ENCODE data around the gene SMURF2. TPM values are rescaled to one million over a fixed set of nuclear protein-coding genes. Genes with fewer than 3 reads are reported as not detected.
"Not testable (repeated sequence)": the region's sequence is repeated elsewhere in the genome, so short reads cannot be mapped to it uniquely, and the experiment has no call there.

The SMURF2 gene
- total RNA-seq, 4 donors from 2014 or later: 18.4 to 92.0 (median 37.3) TPM

DNA sequence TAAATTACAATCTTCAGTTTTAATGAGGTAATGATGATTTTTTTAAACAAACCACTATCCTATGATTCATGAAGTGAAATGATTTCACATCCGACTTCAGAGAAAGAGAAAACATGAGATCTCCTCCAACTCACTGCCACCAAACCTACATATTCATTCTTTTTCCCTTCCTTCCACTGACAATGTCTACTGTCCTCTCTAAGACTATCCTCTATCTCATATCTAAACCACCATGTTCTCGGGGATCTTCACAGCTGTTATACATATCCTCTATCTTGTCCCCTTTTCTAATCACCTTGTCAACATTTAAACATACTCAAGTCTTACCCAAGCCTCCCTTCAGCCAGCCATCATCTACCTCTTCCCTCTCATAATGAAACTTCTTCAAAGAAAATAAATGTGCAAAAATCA, 53.5 kb downstream of the SMURF2 start:
- DNase-seq: no peak
- intact Hi-C loops (cut with DNase I; ENCODE audit: low total_unique reads): no loop called here
- Histone ChIP-seq H3K9me3 (no peaks in the 10 kb centered on the region), H3K27ac (no peak overlapping the region), H3K36me3 (no peaks in the 10 kb centered on the region), H3K4me3 (no peak overlapping the region), H3K27me3 (no peaks in the 10 kb centered on the region), H3K4me1 (no peaks in the 10 kb centered on the region)
- TF ChIP-seq POLR2A (IDR thresholded peaks at IDR 0.05) (no peak), CTCF (IDR thresholded peaks at IDR 0.05) (no peak)

- H3K4me3 ChIP-seq: no peak overlapping the region
- intact Hi-C loops (cut with DNase I; ENCODE audit: low total_unique reads): no loop called here
- no peaks in the 10 kb centered on the region for H3K36me3 ChIP-seq
- DNase-seq: no peak
- H3K4me1 ChIP-seq: no peaks in the 10 kb centered on the region
- H3K27me3 ChIP-seq: no peaks in the 10 kb centered on the region
- TF ChIP-seq CTCF (IDR thresholded peaks at IDR 0.05) (no peak), POLR2A (IDR thresholded peaks at IDR 0.05) (no peak)
- H3K9me3 ChIP-seq: no peaks in the 10 kb centered on the region
- H3K27ac ChIP-seq: no peak overlapping the region
Measured at GRCh38 chr17:64607862-64608565, 54.1 kb downstream of the SMURF2 start.

DNA sequence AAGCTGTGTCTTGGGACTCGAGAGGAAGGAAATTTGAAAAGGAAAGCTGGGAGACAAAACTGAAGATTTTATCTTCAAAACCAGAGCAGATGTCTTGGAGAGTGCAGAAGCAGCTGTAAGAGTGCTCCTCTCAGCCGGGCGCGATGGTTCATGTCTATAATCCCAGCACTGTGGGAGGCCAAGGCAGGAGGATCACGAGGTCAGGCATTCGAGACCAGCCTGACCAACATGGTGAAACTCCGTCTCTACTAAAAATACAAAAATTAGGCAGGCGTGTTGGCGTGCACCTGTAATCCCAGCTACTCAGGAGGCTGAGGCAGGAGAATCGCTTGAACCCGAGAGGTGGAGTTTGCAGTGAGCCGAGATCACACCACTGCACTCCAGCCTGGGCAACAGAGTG, 57.6 kb downstream of the SMURF2 start:
- H3K4me1 ChIP-seq; H3K36me3 ChIP-seq; H3K27me3 ChIP-seq; H3K27ac ChIP-seq; intact Hi-C loops (cut with DNase I; ENCODE audit: low total_unique reads); H3K4me3 ChIP-seq; DNase-seq; H3K9me3 ChIP-seq: not testable (repeated sequence)

DNA sequence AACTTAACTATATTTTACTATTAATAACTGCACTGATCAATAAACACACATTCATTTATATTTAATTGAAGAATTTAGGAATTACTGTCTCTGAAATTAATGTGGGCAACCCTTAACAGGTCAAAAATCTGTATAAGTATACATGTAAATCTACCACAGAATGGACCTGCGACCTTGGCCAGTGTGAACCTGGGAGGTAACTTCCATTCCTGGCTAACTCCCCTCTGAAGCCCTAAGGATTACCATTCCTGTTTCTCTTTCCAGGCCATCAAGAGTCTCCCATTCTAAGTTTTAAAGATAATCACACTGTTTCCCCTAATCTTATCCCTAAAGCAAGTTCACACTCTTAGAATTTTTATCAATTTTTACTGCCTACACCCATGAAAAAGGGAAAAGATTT, 58.1 kb downstream of the SMURF2 start:
- Histone ChIP-seq H3K4me1 (no peaks in the 10 kb centered on the region), H3K27me3 (no peaks in the 10 kb centered on the region), H3K27ac (no peak overlapping the region), H3K9me3 (no peaks in the 10 kb centered on the region), H3K36me3 (no peaks in the 10 kb centered on the region), H3K4me3 (no peak overlapping the region)
- intact Hi-C loops (cut with DNase I; ENCODE audit: low total_unique reads): no loop called here
- TF ChIP-seq CTCF (IDR thresholded peaks at IDR 0.05) (no peak), POLR2A (IDR thresholded peaks at IDR 0.05) (no peak)
- DNase-seq: no peak

DNA sequence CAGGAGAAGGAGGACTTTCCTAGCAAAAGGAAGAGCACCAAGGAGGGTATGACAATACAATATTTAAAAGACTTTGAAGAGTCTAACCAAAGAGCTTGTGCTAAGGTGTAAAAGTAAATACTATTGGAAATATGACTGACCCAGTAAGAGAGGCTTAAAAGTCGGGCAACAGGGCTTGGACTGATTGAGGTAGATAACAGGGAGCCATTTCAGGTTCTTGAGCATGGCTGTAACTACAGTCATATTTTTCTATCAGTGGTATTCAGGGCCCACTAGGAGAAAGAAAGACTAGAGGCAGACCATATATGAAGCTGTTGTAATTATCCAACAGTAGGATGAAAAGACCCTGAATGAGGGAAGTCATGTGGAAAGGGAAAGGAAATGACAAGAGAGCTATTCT, 62.3 kb downstream of the SMURF2 start:
- H3K27me3 ChIP-seq: no peaks in the 10 kb centered on the region
- intact Hi-C loops (cut with DNase I; ENCODE audit: low total_unique reads): no loop called here
- H3K36me3 ChIP-seq: no peaks in the 10 kb centered on the region
- no peak overlapping the region for H3K27ac ChIP-seq
- TF ChIP-seq CTCF (IDR thresholded peaks at IDR 0.05) (no peak), POLR2A (IDR thresholded peaks at IDR 0.05) (no peak)
- no peak for DNase-seq
- no peak overlapping the region for H3K4me3 ChIP-seq
- H3K4me1 ChIP-seq: no peaks in the 10 kb centered on the region
- H3K9me3 ChIP-seq: no peaks in the 10 kb centered on the region

All from uterus (tissue), 4 donors.